RPMI7951 (cell line): Measurements from ENCODE around the gene BCAS3. TPM values are rescaled to one million over a fixed set of nuclear protein-coding genes. Genes with fewer than 3 reads are reported as not detected.
"Not testable (repeated sequence)": the region's sequence is repeated elsewhere in the genome, so short reads cannot be mapped to it uniquely, and the experiment has no call there.

ENCODE experiments used
- DNase-seq: peaks from one replicate; pipeline ENCODE4 v3.0.0-alpha.2; 2012; ENCODE audit warnings: low read depth
- total RNA-seq: library from RNA; depleted of rRNA; stranded (reverse); fragments of >200 nt; shearing (Covaris generic); gene quantifications from 2 replicates; pipeline ENCODE4 v1.2.3, GENCODE V29; 2014

Gene BCAS3
- total RNA-seq, 1 experiment from 2014 or later = 11.2 TPM

DNA sequence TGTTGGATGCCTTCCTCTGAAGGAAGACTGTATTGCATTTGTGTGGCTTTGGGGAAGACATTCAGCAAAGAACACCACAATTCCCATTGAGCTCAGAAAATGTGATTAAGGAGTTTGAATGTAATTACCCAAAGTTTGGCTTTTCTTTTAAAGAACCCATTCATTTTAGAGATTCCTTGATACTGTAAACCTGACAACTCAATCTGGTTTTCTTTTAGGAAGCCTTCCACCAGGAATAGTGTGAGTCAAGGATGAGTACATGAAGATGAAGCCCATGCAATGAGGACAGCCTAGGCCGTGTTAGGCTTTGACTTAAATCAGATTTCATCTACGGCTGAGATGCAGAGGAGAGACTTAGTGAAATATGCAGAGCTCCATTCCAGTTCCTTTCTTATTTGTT, 450.3 kb downstream of the BCAS3 start:
- DNase-seq = peak; percentile 29

DNA sequence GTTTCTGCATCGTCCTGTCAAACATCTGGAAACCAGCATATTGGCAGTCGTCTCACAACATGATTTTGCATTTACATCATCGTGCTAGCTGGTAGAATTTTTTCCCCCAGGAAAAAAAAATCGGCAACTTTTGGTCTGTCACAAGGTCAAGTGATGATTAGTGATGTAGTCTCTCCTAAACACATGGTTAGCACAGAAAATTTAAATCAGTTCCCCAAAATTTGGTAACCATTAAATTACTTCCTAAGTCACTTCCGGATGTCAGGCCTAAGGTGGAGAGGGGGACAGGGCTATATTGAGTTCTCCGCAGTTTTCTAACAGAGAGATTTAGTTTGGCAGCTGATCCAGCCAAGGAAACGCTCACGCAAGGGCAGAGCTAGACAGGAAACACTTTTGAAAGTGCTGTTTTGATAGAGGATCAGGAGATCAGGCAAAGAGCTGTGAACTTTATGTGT, 451.0 kb downstream of the BCAS3 start:
- DNase-seq = peak; percentile 47

DNA sequence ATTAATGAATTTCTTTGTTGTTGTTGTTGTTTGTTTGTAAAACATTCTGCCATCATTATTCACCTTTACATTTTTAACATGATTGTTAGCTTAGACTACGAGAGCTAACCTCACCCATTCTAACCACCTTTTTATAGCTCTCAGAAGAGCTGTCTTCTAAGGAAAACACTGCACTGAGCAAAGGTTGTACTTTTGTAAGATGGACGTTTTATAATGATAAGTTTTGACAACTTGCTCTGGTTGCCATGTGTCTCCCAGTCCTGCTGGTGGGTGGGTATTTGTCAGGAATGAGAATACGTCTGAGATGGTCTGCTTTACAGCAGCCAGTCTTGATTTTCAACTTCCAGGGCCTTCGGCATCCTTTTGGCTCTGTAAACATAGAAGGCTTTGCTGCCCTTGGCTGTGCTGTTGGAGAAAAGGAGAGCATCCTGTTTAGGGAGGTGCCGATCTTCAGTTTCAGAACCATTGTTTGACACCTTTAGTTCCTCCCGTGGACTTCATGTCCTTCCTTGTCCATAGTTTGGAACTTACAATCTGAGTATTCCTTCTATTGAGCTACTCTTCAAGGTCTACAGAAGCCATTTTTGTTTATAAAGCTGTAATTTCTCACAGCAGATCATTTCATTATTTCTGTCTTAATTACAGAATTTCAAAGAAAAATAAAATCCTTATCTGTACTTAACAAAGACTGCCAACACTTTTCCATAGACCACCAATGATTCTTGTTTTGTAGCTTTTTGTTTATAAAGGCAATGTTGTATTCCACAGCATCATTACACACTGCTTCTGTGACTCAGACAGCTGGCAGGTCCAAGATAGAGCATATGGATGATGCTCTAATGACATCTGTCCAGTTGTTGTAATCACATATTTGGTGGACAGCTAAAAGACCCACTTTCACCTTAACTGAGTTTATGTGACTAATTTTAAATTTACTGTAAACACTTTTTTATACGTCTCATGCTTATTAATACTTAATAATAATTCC, 451.9 kb downstream of the BCAS3 start:
- DNase-seq = peak; percentile 35

DNA sequence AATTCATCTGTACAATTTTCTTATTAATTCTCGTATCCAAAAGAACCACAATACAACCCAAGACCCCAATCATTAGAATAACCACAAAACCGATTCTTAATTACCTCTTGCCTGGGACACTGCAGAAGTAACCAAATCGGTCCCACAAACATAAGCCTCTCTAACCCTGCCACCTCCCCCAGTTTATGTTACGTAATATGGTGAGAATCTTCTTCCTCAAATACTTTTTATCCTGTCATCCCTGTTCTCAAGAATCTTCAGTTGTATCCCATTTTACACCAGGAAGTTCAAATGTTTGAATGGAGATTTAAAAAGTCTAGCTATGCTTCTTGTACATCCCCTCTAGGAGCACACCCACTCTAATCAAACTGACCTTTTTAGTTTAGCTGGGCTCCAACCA, 452.7 kb downstream of the BCAS3 start:
- no peak for DNase-seq

DNA sequence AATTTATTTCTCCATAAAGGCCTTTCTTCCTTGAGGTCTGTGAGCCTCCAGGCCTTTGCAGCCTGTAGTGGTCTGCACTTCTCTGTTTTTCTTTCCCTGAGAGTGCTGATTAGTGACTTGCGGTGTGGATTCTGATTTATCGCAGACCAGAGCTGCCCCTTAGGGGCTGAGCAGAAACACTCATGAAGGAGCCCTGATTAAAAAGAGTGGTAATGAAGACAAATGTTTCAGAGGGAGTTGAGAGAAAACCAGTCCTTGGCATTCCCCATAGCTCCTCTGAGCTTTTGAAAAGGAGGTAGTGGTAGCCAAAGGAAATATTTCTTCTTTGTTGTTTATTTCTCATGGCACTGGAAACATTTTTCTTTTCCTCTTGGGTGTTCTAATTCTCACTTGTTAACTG, 453.9 kb downstream of the BCAS3 start:
- DNase-seq = no peak

DNA sequence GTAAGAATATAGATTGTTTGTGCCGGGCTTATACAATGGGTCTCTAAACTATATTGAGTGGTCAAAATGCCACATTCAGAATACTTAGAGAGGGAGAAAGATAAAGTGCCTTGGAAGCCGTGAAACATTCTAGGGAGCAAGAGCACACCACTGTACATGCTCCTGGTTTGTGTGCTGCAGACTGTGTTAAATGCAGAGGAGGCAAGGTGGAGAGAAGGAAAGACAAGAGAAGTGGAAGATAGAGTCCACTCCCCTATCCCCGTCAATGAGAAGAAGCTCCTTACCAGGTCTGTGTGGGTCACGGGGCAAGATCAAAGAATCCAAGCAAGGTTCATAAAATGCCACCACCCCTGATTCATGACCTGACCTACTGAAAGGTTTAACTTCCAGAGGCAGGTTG, 454.9 kb downstream of the BCAS3 start:
- no peak for DNase-seq

DNA sequence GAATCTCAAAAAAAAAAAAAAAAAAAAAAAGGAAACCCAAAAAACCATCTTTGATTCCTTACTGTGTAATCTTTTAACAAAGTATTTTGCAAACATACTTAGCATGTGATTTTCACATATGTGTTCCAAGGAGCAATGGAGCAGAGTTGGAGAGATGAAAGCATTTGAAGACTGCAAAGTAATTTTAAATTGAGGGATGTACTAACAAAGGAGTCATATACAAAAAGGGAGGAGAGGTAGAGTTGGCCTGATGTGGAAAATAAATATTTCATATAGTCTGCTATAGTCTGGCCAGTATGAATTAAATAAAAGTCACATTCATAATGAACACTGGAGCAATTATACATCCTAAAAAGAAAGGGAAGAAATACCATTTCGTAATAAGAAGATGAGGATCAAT, 456.2 kb downstream of the BCAS3 start:
- DNase-seq = no peak

DNA sequence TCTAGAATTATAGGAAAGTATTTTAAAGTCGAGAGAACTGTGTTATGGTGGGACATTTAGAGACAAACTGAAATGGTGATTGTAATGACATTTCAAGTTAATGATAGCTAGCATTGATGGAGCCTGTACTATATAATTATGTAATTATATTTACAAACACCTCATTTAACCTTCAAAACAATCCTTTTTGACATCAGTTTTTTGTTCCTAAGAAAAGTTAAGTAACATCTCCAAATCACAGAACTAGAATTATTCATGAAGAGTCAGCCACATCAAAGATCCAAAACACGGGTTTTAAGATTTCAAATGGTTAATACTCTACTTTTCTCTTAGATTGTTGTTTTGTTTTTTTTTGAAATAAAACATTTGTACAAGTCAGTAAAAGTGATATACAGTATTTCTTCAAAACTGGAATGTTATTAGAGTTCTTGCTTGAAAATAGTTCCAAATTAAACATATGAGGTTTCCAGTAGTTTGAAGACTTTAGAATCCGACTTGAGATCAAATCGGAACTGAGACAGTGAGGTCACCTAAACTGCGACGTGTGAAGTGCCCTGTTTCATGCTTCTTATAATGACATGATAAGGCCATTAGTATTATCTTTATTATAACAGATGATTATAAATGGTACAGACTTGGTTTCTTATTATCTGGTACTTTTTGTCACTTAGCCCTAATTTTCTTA, 457.0 kb downstream of the BCAS3 start:
- DNase-seq = no peak

DNA sequence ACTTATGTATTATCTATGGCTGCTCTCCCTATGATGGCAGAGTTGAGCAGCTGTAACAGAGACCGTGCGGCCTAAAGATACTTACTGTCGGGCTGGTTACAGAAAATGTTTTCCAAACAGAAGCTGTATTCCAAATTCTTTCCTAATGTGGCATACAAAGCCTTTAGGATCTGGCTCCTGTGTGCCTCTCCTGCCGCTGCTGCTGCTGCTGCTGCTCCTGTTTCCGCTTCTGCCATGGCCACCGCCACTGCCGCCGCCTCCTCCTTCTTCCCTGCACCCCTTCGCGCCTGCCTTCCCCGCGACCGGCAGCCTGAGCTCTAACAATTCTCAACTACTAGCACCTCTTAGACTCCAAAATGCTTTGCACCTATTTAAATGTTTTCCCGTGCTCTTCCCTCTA, 458.1 kb downstream of the BCAS3 start:
- no peak for DNase-seq

DNA sequence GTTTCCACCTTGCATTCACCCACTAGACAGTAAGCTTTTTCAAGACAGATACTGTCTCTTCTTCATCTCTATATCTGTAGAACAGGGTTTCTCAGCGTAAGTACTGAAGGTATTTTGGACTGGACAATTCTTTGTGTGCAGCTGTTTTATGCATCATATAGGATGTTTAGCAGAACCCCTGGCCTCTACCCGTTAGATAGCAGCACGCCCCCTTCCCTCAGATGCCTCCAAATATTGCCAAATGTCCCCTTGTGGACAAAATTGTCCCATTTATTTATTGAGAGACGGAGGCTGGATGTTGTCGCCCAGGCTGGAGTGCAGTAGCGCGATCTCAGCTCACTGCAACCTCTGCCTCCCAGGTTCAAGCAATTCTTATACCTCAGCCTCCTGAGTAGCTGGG, 458.6 kb downstream of the BCAS3 start:
- no peak for DNase-seq

DNA sequence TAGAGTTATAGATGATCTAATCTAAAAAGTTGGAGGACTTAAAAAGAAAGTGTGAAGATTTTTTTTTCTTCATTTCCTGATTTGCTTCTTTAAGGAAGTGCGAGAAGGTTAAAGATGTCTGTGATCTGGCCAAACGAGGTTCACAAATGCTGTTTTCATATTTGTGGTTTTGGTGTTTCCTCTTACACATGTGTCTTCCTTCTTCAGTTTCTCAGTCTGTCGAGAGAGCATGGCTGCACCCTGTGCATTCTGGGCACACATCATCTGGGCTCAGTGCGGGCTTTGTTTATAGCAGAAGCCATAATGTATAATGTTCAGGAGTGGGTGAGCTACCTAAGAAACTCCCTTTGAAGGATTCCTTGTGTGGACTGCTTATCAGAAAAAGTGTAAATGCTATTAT, 461.6 kb downstream of the BCAS3 start:
- DNase-seq = peak; percentile 80

DNA sequence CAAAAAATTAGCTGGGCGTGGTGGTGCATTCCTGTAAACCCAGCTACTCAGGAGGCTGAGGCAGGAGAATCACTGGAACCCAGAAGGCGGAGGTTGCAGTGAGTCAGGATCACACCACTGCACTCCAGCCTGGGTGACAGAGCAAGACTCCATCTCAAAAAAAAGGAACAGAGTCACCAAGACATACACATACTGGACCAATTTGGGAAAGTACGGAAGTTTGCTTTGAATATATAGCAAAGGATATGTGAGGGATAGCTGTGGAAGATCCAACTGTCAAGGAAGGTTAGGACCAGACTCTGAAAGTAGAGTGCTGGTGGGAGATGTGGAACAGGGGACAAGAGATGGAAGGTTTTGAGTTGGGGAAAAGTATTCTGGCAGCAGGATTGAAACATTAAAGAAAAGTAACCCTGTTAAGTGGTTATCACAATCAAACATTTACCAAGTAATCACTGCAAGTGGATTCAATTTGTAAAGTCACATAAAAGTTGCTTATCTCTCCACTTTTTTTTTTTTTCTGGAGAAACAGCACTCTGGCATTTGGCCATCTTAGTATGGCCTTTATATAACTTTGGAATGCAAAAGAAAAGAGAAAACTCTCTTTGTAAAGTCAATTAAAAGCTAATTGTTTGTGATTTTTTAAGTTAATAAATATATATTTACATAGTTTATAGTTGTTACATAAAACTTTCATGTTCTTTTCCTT, 462.6 kb downstream of the BCAS3 start:
- DNase-seq = no peak

DNA sequence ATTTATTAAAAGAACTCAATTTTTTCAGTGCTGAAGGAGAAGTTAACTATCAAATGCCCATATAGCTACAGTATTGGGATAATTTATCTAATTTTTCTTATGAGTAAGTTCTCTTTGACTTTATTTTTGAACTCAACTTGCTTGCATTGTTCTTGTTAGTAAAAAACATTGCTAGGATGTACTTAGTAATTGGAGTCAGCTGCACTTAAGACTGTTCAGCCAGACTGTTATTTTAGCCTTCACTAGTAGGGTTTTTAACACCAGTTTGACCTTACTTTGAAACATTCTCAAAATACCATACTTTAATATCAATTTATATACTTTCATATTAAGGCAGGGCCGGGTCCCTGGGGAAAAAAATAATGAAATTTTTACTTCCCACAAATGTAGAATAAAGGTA, 465.4 kb downstream of the BCAS3 start:
- DNase-seq = no peak

DNA sequence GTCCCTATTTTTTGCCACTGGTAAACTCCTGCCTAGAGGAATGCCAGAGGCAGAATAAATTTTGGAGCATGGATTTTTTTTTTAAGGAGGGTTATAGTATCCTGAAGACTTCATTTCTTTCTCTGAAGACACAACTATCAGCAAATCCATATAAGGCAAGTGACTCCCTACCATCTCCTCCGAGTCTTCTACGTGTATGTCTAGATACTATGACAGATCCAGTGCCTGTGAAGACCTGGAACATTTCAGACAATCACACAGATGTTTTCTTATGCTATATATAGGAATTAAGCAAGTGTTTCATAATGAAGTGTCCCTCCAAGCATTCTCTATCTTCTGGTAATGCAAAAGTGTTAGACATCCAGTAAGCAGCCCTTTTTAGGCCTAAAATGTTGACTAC, 466.5 kb downstream of the BCAS3 start:
- DNase-seq = no peak

DNA sequence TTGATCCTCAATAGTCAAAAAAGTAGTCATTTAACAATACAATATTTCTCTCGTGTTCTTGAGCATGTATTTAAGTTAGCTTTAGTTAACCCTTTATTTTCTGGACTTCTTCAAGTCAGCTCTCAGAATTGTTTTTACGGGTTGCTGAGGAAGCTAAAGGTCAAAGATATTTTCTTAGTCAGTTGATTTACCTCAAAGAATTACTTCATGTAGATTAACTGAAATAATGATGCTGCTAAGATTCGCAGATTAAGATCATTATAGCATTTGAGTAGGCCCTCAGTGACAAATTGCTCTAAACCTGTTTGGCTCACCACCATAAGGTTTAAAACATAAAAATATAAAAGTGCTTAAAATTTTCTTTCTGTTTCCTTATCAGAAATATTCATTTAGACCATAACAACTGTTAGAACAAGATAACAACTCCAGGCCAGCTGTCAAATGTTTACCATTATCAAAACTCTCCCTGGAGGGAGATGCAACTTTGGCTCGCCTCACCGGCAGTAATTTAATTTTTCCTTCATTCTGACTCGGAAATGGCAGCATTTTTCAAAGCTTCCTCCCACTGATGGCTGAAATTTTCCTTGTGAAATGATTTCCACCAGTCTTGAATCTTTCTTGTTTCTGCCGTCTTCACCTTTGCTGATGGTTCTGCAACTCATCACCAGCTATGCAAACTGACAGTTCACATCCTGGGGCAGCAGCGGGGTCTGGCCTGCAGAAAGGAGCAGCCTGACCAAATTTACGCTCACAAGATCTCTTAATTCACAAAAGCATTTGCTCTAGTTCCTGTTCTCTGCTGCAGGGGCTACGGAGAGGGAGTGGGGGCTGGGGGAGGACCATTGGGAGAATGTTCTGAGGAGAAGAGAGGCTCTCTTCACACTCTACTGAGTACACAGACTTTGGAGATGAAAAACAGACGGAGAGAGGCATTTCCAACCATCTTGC, 467.2 kb downstream of the BCAS3 start:
- DNase-seq = no peak

DNA sequence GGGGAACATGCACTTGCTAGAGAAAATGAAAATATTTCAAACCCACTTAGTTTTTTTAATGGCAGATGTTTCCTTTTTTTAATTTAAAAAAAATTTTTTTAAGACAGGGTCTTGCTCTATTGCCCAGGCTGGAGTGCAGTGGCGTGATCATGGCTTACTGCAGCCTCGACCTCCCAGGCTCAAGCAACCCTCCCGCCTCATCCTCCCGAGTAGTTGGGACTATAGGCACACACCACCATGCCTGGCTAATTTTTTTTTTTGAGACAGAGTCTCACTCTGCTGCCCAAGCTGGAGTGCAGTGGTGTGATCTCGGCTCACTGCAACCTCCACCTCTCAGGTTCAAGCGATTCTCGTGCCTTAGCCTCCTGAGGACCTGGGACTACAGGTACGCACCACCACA, 469.2 kb downstream of the BCAS3 start:
- not testable (repeated sequence) for DNase-seq

DNA sequence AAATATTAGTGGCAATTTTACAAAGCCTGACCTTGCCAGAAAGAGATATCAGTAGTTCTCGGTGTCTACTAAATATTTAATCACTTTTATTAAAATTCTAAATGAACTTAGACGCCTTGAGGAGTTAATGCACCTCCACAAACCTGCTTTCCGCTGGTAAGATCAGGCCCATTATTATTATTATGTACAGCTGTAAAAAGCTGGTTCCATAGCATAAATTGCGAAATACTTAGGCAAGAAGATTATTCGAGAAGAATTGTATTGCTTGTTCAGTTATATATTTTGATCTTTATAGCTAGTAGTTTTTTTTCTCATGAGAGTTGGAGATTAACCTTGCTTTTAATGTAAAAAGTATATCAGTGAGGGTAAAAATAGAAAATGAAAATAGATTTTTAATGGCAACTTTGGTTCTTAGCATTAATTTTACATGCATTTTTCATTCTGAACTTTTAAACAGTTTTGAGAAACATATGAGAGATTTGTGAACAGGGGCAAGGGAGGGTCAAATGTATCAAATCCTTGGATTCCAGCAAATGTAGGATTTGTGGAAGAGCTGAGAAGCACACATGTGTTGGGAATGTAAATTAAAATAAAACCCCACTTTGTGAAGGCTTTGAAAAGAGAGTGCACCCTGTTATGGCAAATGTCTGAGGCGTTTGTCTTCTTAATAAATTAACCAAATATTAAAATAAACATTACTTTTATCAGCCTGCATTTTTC, 471.6 kb downstream of the BCAS3 start:
- no peak for DNase-seq

DNA sequence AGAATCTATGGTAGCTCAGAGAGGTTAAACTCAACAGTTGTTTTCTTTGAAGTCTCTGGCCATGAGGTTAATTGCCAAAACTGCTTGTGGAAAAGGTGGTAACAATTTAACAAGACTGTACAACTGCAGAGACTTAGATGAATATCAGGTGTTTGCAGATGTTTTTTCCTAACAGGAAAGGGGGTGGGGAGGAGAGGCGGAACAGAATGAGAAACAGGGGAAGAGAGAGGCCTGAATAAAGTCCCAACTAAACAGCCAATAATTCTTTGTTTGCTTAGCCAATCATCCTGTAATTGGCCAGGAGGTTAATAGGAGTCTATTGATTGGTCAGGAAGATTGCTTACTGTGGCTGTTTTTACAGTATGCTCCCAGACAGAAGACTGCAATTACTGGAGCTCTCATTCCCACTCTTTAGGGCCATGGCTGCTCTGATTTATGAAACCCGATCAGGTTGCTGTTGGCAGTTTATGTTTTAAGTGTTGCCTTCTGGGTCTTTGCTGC, 472.3 kb downstream of the BCAS3 start:
- peak; percentile 30 for DNase-seq

DNA sequence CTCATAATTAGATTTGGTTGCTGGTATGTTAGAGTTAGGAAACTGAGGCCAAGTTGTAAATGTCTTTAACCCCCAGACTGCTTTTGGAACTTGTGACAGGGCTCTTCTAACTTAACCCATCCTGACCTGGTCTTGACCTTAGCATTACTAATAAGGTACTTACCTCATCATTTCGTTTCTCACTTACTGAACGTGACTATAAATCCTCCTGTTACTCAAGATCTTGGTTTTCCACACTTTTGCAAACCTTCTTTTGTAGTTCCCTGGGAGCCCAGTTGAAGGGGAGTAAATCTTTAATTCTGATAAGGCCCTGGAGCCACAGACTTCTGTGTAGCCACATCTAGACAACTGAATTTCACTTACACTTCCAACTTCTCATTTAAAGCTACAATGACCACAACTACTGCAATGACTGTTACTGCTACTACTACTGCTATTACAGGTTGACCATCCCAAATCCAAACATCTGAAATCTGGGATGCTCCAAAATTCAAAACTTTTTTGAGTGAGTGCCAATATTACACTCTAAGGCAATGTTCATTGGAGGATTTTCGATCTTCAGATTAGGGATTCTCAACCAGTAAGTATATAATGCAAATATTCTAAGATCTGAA, 473.1 kb downstream of the BCAS3 start:
- no peak for DNase-seq

DNA sequence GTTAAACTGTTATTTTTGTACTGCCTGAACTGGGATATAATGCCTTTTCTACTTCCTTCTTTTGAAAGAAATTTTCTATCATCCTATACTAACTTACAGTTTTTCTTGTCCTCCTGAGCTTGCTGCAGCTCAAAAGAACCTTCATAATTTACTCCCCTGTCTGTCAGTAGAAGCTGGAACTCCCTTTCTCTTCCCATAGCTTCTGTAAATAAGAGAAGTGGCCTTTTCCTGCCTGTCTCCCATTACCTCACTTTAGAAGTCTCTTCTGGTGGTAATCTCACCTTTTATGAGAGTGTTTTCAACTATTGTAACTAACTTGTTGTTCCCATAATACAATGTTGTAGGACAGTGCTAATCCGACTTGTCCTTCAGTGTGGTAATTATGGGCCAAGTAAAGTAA, 475.2 kb downstream of the BCAS3 start:
- no peak for DNase-seq
